Trophoblast cell (in vitro differentiated cells and primary cell): ENCODE data around the gene SLC10A4.
A peak's percentile ranks its signal among the peaks of the same experiment; 100 is the strongest.

Source experiments
- DNase-seq, 2 donors: peaks; one replicate each; pipeline ENCODE4 v3.0.0-alpha.2; 2016
- H2AFZ ChIP-seq: 2 replicates; pipeline ENCODE4 v1.6.1; 2013; ENCODE audit warnings: low read length, moderate library complexity, mild to moderate bottlenecking; ENCODE audit not compliant: insufficient read depth, poor library complexity
- H2AK5ac ChIP-seq: 2 replicates; pipeline ENCODE4 v1.6.1; 2013; ENCODE audit warnings: mild to moderate bottlenecking, low read length
- H2BK120ac ChIP-seq: 2 replicates; pipeline ENCODE4 v1.6.1; 2013; ENCODE audit warnings: low read length, mild to moderate bottlenecking, moderate library complexity; ENCODE audit not compliant: insufficient read depth, poor library complexity
- H2BK12ac ChIP-seq: 2 replicates; pipeline ENCODE4 v1.6.1; 2013; ENCODE audit warnings: mild to moderate bottlenecking, low read length, moderate library complexity
- H2BK5ac ChIP-seq: 2 replicates; pipeline ENCODE4 v1.6.1; 2013; ENCODE audit warnings: low read length, low read depth, moderate library complexity, mild to moderate bottlenecking; ENCODE audit not compliant: poor library complexity
- H3K14ac ChIP-seq: 2 replicates; pipeline ENCODE4 v1.6.1; 2013; ENCODE audit warnings: mild to moderate bottlenecking, low read length
- H3K18ac ChIP-seq: 2 replicates; pipeline ENCODE4 v1.6.1; 2013; ENCODE audit warnings: mild to moderate bottlenecking, low read length
- H3K23ac ChIP-seq: 2 replicates; pipeline ENCODE4 v1.6.1; 2013; ENCODE audit warnings: low read length
- H3K27ac ChIP-seq: 2 replicates; pipeline ENCODE4 v1.5.1; 2013; ENCODE audit warnings: low read depth, mild to moderate bottlenecking, inconsistent platforms, low read length, moderate library complexity
- H3K27me3 ChIP-seq: 2 replicates; pipeline ENCODE4 v1.6.1; 2013; ENCODE audit warnings: inconsistent platforms, mild to moderate bottlenecking, low read length, moderate library complexity; ENCODE audit not compliant: insufficient read depth
- H3K36me3 ChIP-seq, 2 experiments: 1 replicate in 1 of 2; 2 replicates in 1 of 2; pipeline ENCODE4 v1.6.1; 2013; ENCODE audit warnings: low read length in 2 of 2, mild to moderate bottlenecking in 2 of 2, moderate library complexity in 1 of 2; ENCODE audit not compliant: insufficient read depth in 2 of 2, control insufficient read depth in 1 of 2
- H3K4ac ChIP-seq: 2 replicates; pipeline ENCODE4 v1.6.1; 2013; ENCODE audit warnings: low read depth, mild to moderate bottlenecking, low read length, moderate library complexity
- H3K4me1 ChIP-seq, 2 experiments: 1 replicate in 1 of 2; 2 replicates in 1 of 2; pipeline ENCODE4 v1.6.1; 2013; ENCODE audit warnings: low read length in 2 of 2, mild to moderate bottlenecking in 2 of 2, moderate library complexity in 1 of 2; ENCODE audit not compliant: insufficient read depth in 2 of 2, control insufficient read depth in 1 of 2
- H3K4me2 ChIP-seq: 2 replicates; pipeline ENCODE4 v1.6.1; 2013; ENCODE audit warnings: inconsistent platforms, mild to moderate bottlenecking, low read length, moderate library complexity
- H3K4me3 ChIP-seq: 2 replicates; pipeline ENCODE4 v1.5.1; 2013; ENCODE audit warnings: mild to moderate bottlenecking, low read depth, low read length, inconsistent platforms
- H3K79me1 ChIP-seq: one replicate; pipeline ENCODE4 v1.6.1; 2013; ENCODE audit warnings: low read length
- H3K79me2 ChIP-seq: 2 replicates; pipeline ENCODE4 v1.6.1; 2013; ENCODE audit warnings: low read length, mild to moderate bottlenecking; ENCODE audit not compliant: control insufficient read depth, insufficient read depth, poor library complexity
- H3K9ac ChIP-seq: 2 replicates; pipeline ENCODE4 v1.6.1; 2013; ENCODE audit warnings: mild to moderate bottlenecking, low read length
- H3K9me3 ChIP-seq: 2 replicates; pipeline ENCODE4 v1.6.1; 2013; ENCODE audit warnings: low read depth, mild to moderate bottlenecking, control low read depth, inconsistent platforms, low read length; ENCODE audit not compliant: insufficient read depth
- H4K12ac ChIP-seq: 2 replicates; pipeline ENCODE4 v1.6.1; 2013; ENCODE audit warnings: low read depth, mild to moderate bottlenecking, low read length, moderate library complexity
- H4K8ac ChIP-seq: 2 replicates; pipeline ENCODE4 v1.6.1; 2013; ENCODE audit warnings: low read depth, mild to moderate bottlenecking, low read length, moderate library complexity
- H4K91ac ChIP-seq: one replicate; pipeline ENCODE4 v1.6.1; 2013; ENCODE audit warnings: low read depth, mild to moderate bottlenecking, low read length, moderate library complexity
- WGBS: extraction: QIAGEN DNeasy Blood & Tissue Kit; methylation state at CpG from one replicate; pipeline ENCODE4 v1.1.7; 2013; ENCODE audit warnings: missing lambda C conversion rate; ENCODE audit not compliant: insufficient read length, insufficient coverage; ENCODE audit errors: extremely low coverage; 5-methylcytosine and 5-hydroxymethylcytosine counted together

Gene SLC10A4

DNA sequence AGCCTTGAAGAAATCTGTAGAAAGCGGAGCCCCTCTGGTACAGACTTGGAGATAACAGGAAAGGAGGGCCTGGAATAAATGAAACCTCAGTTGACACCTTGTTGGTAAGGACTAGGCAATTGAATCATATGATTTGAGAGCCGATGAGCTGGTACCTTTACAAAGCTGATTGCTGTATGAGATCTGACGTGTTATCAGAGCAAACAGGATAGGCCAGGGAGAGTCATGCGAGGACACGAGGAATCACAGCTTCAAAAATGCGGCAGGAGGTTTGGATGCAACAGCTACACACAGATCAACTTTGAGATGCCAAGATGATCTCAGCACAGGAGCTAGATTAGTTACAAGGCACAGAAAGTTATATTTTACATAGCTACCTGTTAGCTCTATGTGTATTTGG lies 7.4 kb upstream of the SLC10A4 start:
- DNase-seq = no peak
- no peaks in the 10 kb centered on the region for H3K79me2 ChIP-seq
- H3K23ac ChIP-seq = no peak overlapping the region
- H3K4me2 ChIP-seq = no peak overlapping the region
- no peaks in the 10 kb centered on the region for H3K9me3 ChIP-seq
- H2BK120ac ChIP-seq = no peak overlapping the region
- H2AFZ ChIP-seq = no peak overlapping the region
- no peaks in the 10 kb centered on the region for H3K79me1 ChIP-seq
- no peak overlapping the region for H2BK12ac ChIP-seq
- H3K27me3 ChIP-seq = no peaks in the 10 kb centered on the region
- no peak overlapping the region for H3K9ac ChIP-seq
- no peak overlapping the region for H2BK5ac ChIP-seq
- no peak overlapping the region for H3K4me3 ChIP-seq
- no peak overlapping the region for H4K8ac ChIP-seq
- H4K91ac ChIP-seq = no peak overlapping the region
- H3K4me1 ChIP-seq = no peaks in the 10 kb centered on the region
- H4K12ac ChIP-seq = no peak overlapping the region
- no peak overlapping the region for H3K18ac ChIP-seq
- no peaks in the 10 kb centered on the region for H3K36me3 ChIP-seq
- no peak overlapping the region for H3K4ac ChIP-seq
- H3K14ac ChIP-seq = no peak overlapping the region
- H3K27ac ChIP-seq = no peak overlapping the region
- no CpG with 5 or more reads among the region's 6 CpGs for WGBS
- H2AK5ac ChIP-seq = no peak overlapping the region

DNA sequence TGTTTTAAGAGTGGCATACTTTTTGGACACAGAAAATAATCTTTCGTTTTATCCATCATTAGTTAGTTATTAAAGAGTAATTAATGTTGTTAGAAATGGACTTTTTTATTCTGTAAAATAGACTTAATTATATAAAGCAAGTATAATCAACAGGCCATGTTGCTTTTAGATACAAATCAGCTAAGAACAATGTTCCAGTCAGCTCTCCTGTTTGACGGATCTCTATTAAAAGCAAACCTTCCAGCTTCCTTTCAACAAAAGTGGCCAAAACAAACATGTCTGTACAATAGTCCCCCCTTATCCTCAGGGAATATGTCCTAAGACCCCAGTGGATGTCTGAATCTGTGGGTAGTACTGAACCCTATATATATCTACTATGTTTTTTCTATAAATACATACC lies 4.9 kb upstream of the SLC10A4 start:
- Histone ChIP-seq H3K79me1 (no peaks in the 10 kb centered on the region), H3K4me3 (no peak overlapping the region), H3K14ac (no peak overlapping the region), H3K79me2 (no peaks in the 10 kb centered on the region), H2BK12ac (no peak overlapping the region), H3K4me1 (peaks cover 0 to under 1% of the 10 kb centered on the region in 2 experiments), H3K27me3 (peaks cover 7% of the 10 kb centered on the region), H2AK5ac (no peak overlapping the region), H4K91ac (no peak overlapping the region), H3K4ac (no peak overlapping the region), H4K12ac (no peak overlapping the region), H2BK5ac (no peak overlapping the region), H3K18ac (no peak overlapping the region), H2AFZ (no peak overlapping the region), H3K23ac (no peak overlapping the region), H3K9ac (no peak overlapping the region), H3K4me2 (no peak overlapping the region), H3K27ac (no peak overlapping the region), H3K36me3 (no peaks in the 10 kb centered on the region), H2BK120ac (no peak overlapping the region), H4K8ac (no peak overlapping the region), H3K9me3 (peaks cover under 1% of the 10 kb centered on the region)
- WGBS = no CpG with 5 or more reads among the region's 2 CpGs
- no peak for DNase-seq

DNA sequence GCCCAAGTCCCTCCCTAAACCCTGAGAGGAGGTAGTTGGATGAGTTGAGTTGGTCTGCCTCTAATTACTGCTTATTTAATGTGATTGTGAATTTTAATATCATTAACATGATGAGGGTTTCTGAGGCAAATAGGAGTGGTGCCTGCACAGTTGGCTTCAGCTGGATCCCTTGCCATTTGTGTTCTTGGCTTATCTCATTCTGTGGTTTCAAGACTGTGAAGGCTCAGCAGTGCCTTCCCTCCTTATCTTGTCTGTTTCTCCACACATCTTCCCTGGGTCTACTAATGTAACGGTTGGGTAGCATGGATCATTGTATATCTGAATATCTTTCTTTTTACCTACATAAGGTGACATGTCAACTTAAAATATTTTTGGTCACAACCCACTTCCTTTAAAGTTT lies 1.6 kb upstream of the SLC10A4 start:
- H3K36me3 ChIP-seq = no peaks in the 10 kb centered on the region
- no peak overlapping the region for H4K12ac ChIP-seq
- no peak overlapping the region for H3K9ac ChIP-seq
- H3K27me3 ChIP-seq = peaks cover 25% of the 10 kb centered on the region
- H3K14ac ChIP-seq = no peak overlapping the region
- no peak overlapping the region for H2AK5ac ChIP-seq
- no peak overlapping the region for H2BK5ac ChIP-seq
- WGBS = no CpG with 5 or more reads among the region's 1 CpG
- no peak overlapping the region for H3K23ac ChIP-seq
- H3K4me2 ChIP-seq = no peak overlapping the region
- H3K9me3 ChIP-seq = peaks cover 11% of the 10 kb centered on the region
- no peak overlapping the region for H4K91ac ChIP-seq
- H3K79me2 ChIP-seq = no peaks in the 10 kb centered on the region
- H2BK120ac ChIP-seq = no peak overlapping the region
- no peaks in the 10 kb centered on the region for H3K79me1 ChIP-seq
- no peak overlapping the region for H3K27ac ChIP-seq
- H3K4me1 ChIP-seq = peaks cover 3 to 6% of the 10 kb centered on the region in 2 experiments
- no peak for DNase-seq
- no peak overlapping the region for H3K4ac ChIP-seq
- no peak overlapping the region for H2AFZ ChIP-seq
- H2BK12ac ChIP-seq = no peak overlapping the region
- H4K8ac ChIP-seq = no peak overlapping the region
- no peak overlapping the region for H3K18ac ChIP-seq
- H3K4me3 ChIP-seq = no peak overlapping the region

DNA sequence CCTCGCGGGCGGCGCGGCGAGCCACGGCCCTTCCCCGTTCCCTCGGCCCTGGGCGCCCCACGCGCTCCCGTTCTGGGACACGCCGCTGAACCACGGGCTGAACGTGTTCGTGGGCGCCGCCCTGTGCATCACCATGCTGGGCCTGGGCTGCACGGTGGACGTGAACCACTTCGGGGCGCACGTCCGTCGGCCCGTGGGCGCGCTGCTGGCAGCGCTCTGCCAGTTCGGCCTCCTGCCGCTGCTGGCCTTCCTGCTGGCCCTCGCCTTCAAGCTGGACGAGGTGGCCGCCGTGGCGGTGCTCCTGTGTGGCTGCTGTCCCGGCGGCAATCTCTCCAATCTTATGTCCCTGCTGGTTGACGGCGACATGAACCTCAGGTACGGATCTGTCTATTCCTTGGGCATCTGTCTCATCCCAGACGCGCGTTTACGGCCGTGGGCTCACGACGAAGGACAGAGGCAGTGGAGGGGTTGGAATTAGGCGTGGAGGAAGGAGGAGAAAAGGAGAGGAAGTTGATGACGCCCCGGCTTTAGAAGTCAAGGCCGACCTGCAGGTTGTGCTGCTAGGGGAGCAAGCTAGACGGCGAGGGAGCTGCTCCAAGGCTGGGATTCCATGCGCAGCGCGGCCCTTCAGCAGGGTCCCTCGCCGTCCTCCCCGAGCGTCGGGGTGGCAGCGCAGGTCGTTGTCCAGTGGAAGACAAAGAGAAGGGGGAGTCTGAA lies 792 bp downstream of the SLC10A4 start:
- H3K4ac ChIP-seq = no peak overlapping the region
- no peak overlapping the region for H3K23ac ChIP-seq
- no peak overlapping the region for H3K18ac ChIP-seq
- peak overlapping the region; percentile 73 for H3K4me2 ChIP-seq
- no peak overlapping the region for H2BK120ac ChIP-seq
- no peaks in the 10 kb centered on the region for H3K79me2 ChIP-seq
- no peak overlapping the region for H3K14ac ChIP-seq
- no peak overlapping the region for H2AK5ac ChIP-seq
- peaks cover 28% of the 10 kb centered on the region for H3K27me3 ChIP-seq
- no peak overlapping the region for H4K12ac ChIP-seq
- no peak for DNase-seq
- H3K9me3 ChIP-seq = peaks cover 11% of the 10 kb centered on the region
- no peak overlapping the region for H4K91ac ChIP-seq
- peaks cover 3 to 6% of the 10 kb centered on the region in 2 experiments for H3K4me1 ChIP-seq
- H3K79me1 ChIP-seq = no peaks in the 10 kb centered on the region
- H2AFZ ChIP-seq = peak overlapping the region; percentile 72
- no peak overlapping the region for H3K27ac ChIP-seq
- WGBS = no CpG with 5 or more reads among the region's 66 CpGs
- no peak overlapping the region for H3K9ac ChIP-seq
- H3K4me3 ChIP-seq = peak overlapping the region; percentile 38
- H2BK5ac ChIP-seq = no peak overlapping the region
- no peaks in the 10 kb centered on the region for H3K36me3 ChIP-seq
- no peak overlapping the region for H2BK12ac ChIP-seq
- no peak overlapping the region for H4K8ac ChIP-seq
